Trophoblast cell (in vitro differentiated cells and primary cell): ENCODE data around the gene ACCS.

Source experiments
- DNase-seq, 2 donors: peaks; one replicate each; pipeline ENCODE4 v3.0.0-alpha.2; 2016
- H2AFZ ChIP-seq: 2 replicates; pipeline ENCODE4 v1.6.1; 2013; ENCODE audit warnings: low read length, moderate library complexity, mild to moderate bottlenecking; ENCODE audit not compliant: insufficient read depth, poor library complexity
- H2AK5ac ChIP-seq: 2 replicates; pipeline ENCODE4 v1.6.1; 2013; ENCODE audit warnings: mild to moderate bottlenecking, low read length
- H2BK120ac ChIP-seq: 2 replicates; pipeline ENCODE4 v1.6.1; 2013; ENCODE audit warnings: low read length, mild to moderate bottlenecking, moderate library complexity; ENCODE audit not compliant: insufficient read depth, poor library complexity
- H2BK12ac ChIP-seq: 2 replicates; pipeline ENCODE4 v1.6.1; 2013; ENCODE audit warnings: mild to moderate bottlenecking, low read length, moderate library complexity
- H2BK5ac ChIP-seq: 2 replicates; pipeline ENCODE4 v1.6.1; 2013; ENCODE audit warnings: low read length, low read depth, moderate library complexity, mild to moderate bottlenecking; ENCODE audit not compliant: poor library complexity
- H3K14ac ChIP-seq: 2 replicates; pipeline ENCODE4 v1.6.1; 2013; ENCODE audit warnings: mild to moderate bottlenecking, low read length
- H3K18ac ChIP-seq: 2 replicates; pipeline ENCODE4 v1.6.1; 2013; ENCODE audit warnings: mild to moderate bottlenecking, low read length
- H3K23ac ChIP-seq: 2 replicates; pipeline ENCODE4 v1.6.1; 2013; ENCODE audit warnings: low read length
- H3K27ac ChIP-seq: 2 replicates; pipeline ENCODE4 v1.5.1; 2013; ENCODE audit warnings: low read depth, mild to moderate bottlenecking, inconsistent platforms, low read length, moderate library complexity
- H3K27me3 ChIP-seq: 2 replicates; pipeline ENCODE4 v1.6.1; 2013; ENCODE audit warnings: inconsistent platforms, mild to moderate bottlenecking, low read length, moderate library complexity; ENCODE audit not compliant: insufficient read depth
- H3K36me3 ChIP-seq, 2 experiments: 1 replicate in 1 of 2; 2 replicates in 1 of 2; pipeline ENCODE4 v1.6.1; 2013; ENCODE audit warnings: low read length in 2 of 2, mild to moderate bottlenecking in 2 of 2, moderate library complexity in 1 of 2; ENCODE audit not compliant: insufficient read depth in 2 of 2, control insufficient read depth in 1 of 2
- H3K4ac ChIP-seq: 2 replicates; pipeline ENCODE4 v1.6.1; 2013; ENCODE audit warnings: low read depth, mild to moderate bottlenecking, low read length, moderate library complexity
- H3K4me1 ChIP-seq, 2 experiments: 1 replicate in 1 of 2; 2 replicates in 1 of 2; pipeline ENCODE4 v1.6.1; 2013; ENCODE audit warnings: low read length in 2 of 2, mild to moderate bottlenecking in 2 of 2, moderate library complexity in 1 of 2; ENCODE audit not compliant: insufficient read depth in 2 of 2, control insufficient read depth in 1 of 2
- H3K4me2 ChIP-seq: 2 replicates; pipeline ENCODE4 v1.6.1; 2013; ENCODE audit warnings: inconsistent platforms, mild to moderate bottlenecking, low read length, moderate library complexity
- H3K4me3 ChIP-seq: 2 replicates; pipeline ENCODE4 v1.5.1; 2013; ENCODE audit warnings: mild to moderate bottlenecking, low read depth, low read length, inconsistent platforms
- H3K79me1 ChIP-seq: one replicate; pipeline ENCODE4 v1.6.1; 2013; ENCODE audit warnings: low read length
- H3K79me2 ChIP-seq: 2 replicates; pipeline ENCODE4 v1.6.1; 2013; ENCODE audit warnings: low read length, mild to moderate bottlenecking; ENCODE audit not compliant: control insufficient read depth, insufficient read depth, poor library complexity
- H3K9ac ChIP-seq: 2 replicates; pipeline ENCODE4 v1.6.1; 2013; ENCODE audit warnings: mild to moderate bottlenecking, low read length
- H3K9me3 ChIP-seq: 2 replicates; pipeline ENCODE4 v1.6.1; 2013; ENCODE audit warnings: low read depth, mild to moderate bottlenecking, control low read depth, inconsistent platforms, low read length; ENCODE audit not compliant: insufficient read depth
- H4K12ac ChIP-seq: 2 replicates; pipeline ENCODE4 v1.6.1; 2013; ENCODE audit warnings: low read depth, mild to moderate bottlenecking, low read length, moderate library complexity
- H4K8ac ChIP-seq: 2 replicates; pipeline ENCODE4 v1.6.1; 2013; ENCODE audit warnings: low read depth, mild to moderate bottlenecking, low read length, moderate library complexity
- H4K91ac ChIP-seq: one replicate; pipeline ENCODE4 v1.6.1; 2013; ENCODE audit warnings: low read depth, mild to moderate bottlenecking, low read length, moderate library complexity
- WGBS: extraction: QIAGEN DNeasy Blood & Tissue Kit; methylation state at CpG from one replicate; pipeline ENCODE4 v1.1.7; 2013; ENCODE audit warnings: missing lambda C conversion rate; ENCODE audit not compliant: insufficient read length, insufficient coverage; ENCODE audit errors: extremely low coverage; 5-methylcytosine and 5-hydroxymethylcytosine counted together

ACCS gene

GRCh38 chr11:44049832-44050231 lies 16.2 kb upstream of the ACCS start:
- H2BK120ac ChIP-seq, result no peak overlapping the region
- no peak overlapping the region for H2AK5ac ChIP-seq
- no peak overlapping the region for H4K8ac ChIP-seq
- DNase-seq, result no peak
- H3K18ac ChIP-seq, result no peak overlapping the region
- no peaks in the 10 kb centered on the region for H3K9me3 ChIP-seq
- no peaks in the 10 kb centered on the region for H3K79me1 ChIP-seq
- H3K23ac ChIP-seq, result no peak overlapping the region
- no peak overlapping the region for H2BK12ac ChIP-seq
- H2AFZ ChIP-seq, result no peak overlapping the region
- H3K4ac ChIP-seq, result no peak overlapping the region
- no peak overlapping the region for H3K4me2 ChIP-seq
- no peaks in the 10 kb centered on the region for H3K79me2 ChIP-seq
- no peaks in the 10 kb centered on the region for H3K27me3 ChIP-seq
- no CpG with 5 or more reads among the region's 3 CpGs for WGBS
- no peak overlapping the region for H3K9ac ChIP-seq
- no peak overlapping the region for H2BK5ac ChIP-seq
- no peak overlapping the region for H4K91ac ChIP-seq
- no peak overlapping the region for H3K27ac ChIP-seq
- H3K14ac ChIP-seq, result no peak overlapping the region
- H4K12ac ChIP-seq, result no peak overlapping the region
- no peak overlapping the region for H3K4me3 ChIP-seq
- H3K4me1 ChIP-seq, result no peaks in the 10 kb centered on the region
- H3K36me3 ChIP-seq, result no peaks in the 10 kb centered on the region

GRCh38 chr11:44051171-44051570 lies 14.9 kb upstream of the ACCS start:
- no peaks in the 10 kb centered on the region for H3K79me2 ChIP-seq

GRCh38 chr11:44057340-44057739 lies 8.7 kb upstream of the ACCS start:
- Histone ChIP-seq H4K12ac (no peak overlapping the region), H3K4me3 (no peak overlapping the region), H2AFZ (no peak overlapping the region), H3K4ac (no peak overlapping the region), H2BK5ac (no peak overlapping the region), H3K14ac (no peak overlapping the region), H3K79me2 (no peaks in the 10 kb centered on the region), H4K8ac (no peak overlapping the region), H3K4me1 (no peaks in the 10 kb centered on the region), H2BK12ac (no peak overlapping the region), H3K9ac (no peak overlapping the region), H3K23ac (no peak overlapping the region), H2BK120ac (no peak overlapping the region), H3K27me3 (no peaks in the 10 kb centered on the region), H3K18ac (no peak overlapping the region), H3K9me3 (no peaks in the 10 kb centered on the region), H2AK5ac (no peak overlapping the region), H3K4me2 (no peak overlapping the region), H3K36me3 (no peaks in the 10 kb centered on the region), H3K27ac (no peak overlapping the region), H3K79me1 (no peaks in the 10 kb centered on the region), H4K91ac (no peak overlapping the region)
- no CpG with 5 or more reads among the region's 6 CpGs for WGBS
- no peak for DNase-seq

More at GRCh38 chr11:44051171-44051570, 14.9 kb upstream of the ACCS start:
- H3K79me1 ChIP-seq, result no peaks in the 10 kb centered on the region
- H3K9ac ChIP-seq, result no peak overlapping the region
- no peak overlapping the region for H4K12ac ChIP-seq
- no peak overlapping the region for H3K14ac ChIP-seq
- H4K91ac ChIP-seq, result no peak overlapping the region
- H3K23ac ChIP-seq, result no peak overlapping the region
- no peak overlapping the region for H3K27ac ChIP-seq
- no peak overlapping the region for H3K18ac ChIP-seq
- no peak overlapping the region for H2AFZ ChIP-seq
- no peaks in the 10 kb centered on the region for H3K4me1 ChIP-seq
- no peak overlapping the region for H4K8ac ChIP-seq
- no peak overlapping the region for H3K4me2 ChIP-seq
- no peak overlapping the region for H3K4me3 ChIP-seq
- no peak overlapping the region for H2BK5ac ChIP-seq
- H3K4ac ChIP-seq, result no peak overlapping the region
- H3K9me3 ChIP-seq, result no peaks in the 10 kb centered on the region
- H2AK5ac ChIP-seq, result no peak overlapping the region
- no peak overlapping the region for H2BK120ac ChIP-seq
- H3K27me3 ChIP-seq, result no peaks in the 10 kb centered on the region
- WGBS, result no CpG with 5 or more reads among the region's 4 CpGs
- no peak for DNase-seq
- H2BK12ac ChIP-seq, result no peak overlapping the region
- no peaks in the 10 kb centered on the region for H3K36me3 ChIP-seq

- Histone ChIP-seq H2BK5ac (no peak overlapping the region), H3K4me3 (no peak overlapping the region), H4K91ac (no peak overlapping the region), H4K12ac (no peak overlapping the region), H3K27me3 (no peaks in the 10 kb centered on the region), H2BK120ac (no peak overlapping the region), H3K36me3 (no peaks in the 10 kb centered on the region), H3K79me1 (no peaks in the 10 kb centered on the region), H3K4ac (no peak overlapping the region), H2AFZ (no peak overlapping the region), H2BK12ac (no peak overlapping the region), H3K4me2 (no peak overlapping the region), H3K23ac (no peak overlapping the region), H3K79me2 (no peaks in the 10 kb centered on the region), H4K8ac (no peak overlapping the region), H3K14ac (no peak overlapping the region), H2AK5ac (no peak overlapping the region), H3K18ac (no peak overlapping the region), H3K4me1 (no peaks in the 10 kb centered on the region), H3K27ac (no peak overlapping the region), H3K9ac (no peak overlapping the region), H3K9me3 (no peaks in the 10 kb centered on the region)
- no peak for DNase-seq
- no CpG with 5 or more reads among the region's 6 CpGs for WGBS
Observed at GRCh38 chr11:44058275-44058674, 7.8 kb upstream of the ACCS start.
